ENCODE measurements around the gene SNX14.

The SNX14 gene

DNA sequence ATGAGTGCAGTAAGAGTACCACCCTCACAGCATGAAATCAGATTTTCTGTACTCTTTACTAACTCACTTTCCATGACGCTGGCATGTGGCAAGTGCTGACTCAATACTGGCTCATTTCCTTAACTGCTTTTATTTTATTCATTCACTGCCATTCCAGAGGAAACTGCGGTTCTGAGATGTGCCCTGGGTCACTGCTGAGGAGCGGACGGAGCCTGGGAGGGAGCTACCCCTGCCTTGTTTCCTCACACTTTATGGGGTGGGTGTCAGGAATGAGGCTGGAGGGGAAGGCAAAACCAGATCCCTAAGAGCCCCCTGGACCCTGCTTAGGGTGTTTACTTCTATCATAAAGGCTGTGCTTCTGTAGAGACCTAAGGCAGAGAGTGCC lies 129.4 kb downstream of the SNX14 start:
- DNase-seq: peak in 1 of 58 donors; percentile 23

- DNase-seq: no peak
Observed at GRCh38 chr6:85463621-85464259, 129.9 kb downstream of the SNX14 start.

GRCh38 chr6:85462673-85463072 lies 131.0 kb downstream of the SNX14 start:
- DNase-seq: no peak

DNA sequence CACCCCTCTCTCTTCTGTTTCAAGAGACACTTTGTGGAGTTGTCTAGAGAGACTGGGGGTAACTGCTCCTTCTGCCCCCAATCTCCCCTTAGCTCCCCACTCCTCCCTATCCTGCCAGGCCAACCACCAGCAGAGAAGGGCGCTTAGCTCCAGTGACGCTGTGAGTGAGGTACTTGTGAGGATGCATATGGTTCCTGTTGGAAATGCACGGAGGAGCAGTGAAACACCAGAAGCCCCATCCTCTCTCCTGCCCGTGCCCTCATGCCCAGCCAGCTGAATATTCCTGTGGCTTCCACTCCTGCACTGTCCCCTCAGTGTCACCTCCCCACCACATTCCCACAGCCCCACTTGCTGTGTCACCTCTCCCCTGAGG lies 131.9 kb downstream of the SNX14 start:
- DNase-seq: no peak

GRCh38 chr6:85460921-85461797 lies 132.5 kb downstream of the SNX14 start:
- no peak for DNase-seq

GRCh38 chr6:85460154-85460920 lies 133.3 kb downstream of the SNX14 start:
- no peak for DNase-seq

- DNase-seq: no peak
Observed at GRCh38 chr6:85459224-85459901, 134.3 kb downstream of the SNX14 start.

- DNase-seq: no peak
Observed at GRCh38 chr6:85458782-85459181, 134.9 kb downstream of the SNX14 start.

DNA sequence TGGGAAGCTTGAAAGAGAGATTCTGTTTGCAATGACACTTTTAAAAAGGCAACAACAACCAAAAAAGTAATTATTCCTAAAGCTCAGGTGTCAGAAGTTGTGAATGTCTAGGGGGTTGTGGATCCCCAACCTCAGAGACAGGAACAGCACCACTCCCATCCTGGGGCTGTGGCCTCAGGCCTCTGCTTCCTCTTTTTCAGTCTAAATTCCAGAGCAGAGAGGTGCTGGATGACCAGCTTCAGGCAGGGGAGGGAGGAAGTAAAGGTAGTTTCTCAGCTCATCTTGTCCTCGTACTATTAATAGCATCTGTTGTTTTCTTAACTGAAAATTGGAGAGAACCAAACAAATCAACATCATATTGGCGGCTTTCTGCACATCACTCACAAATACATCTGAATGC lies 135.5 kb downstream of the SNX14 start:
- DNase-seq: no peak

- DNase-seq: no peak
Observed at GRCh38 chr6:85456782-85457181, 136.9 kb downstream of the SNX14 start.

All from anterior cingulate cortex (tissue), 58 donors.